ES-I3 (cell line): ENCODE results near the gene ANO7.

Experiments
- H3K36me3 ChIP-seq: 2 replicates; pipeline ENCODE4 v1.6.1; 2013; ENCODE audit warnings: mild to moderate bottlenecking, low read length, control low read depth, moderate library complexity; ENCODE audit not compliant: insufficient read depth
- H3K4me1 ChIP-seq: 2 replicates; pipeline ENCODE4 v1.6.1; 2013; ENCODE audit warnings: mild to moderate bottlenecking, control low read depth, low read length; ENCODE audit not compliant: insufficient read depth
- H3K9ac ChIP-seq: 2 replicates; pipeline ENCODE4 v1.6.1; 2013; ENCODE audit warnings: low read depth, mild to moderate bottlenecking, low read length, moderate library complexity
- H3K9me3 ChIP-seq: 2 replicates; pipeline ENCODE4 v1.6.1; 2013; ENCODE audit warnings: mild to moderate bottlenecking, low read length, moderate library complexity; ENCODE audit not compliant: control insufficient read depth, insufficient read depth

Gene ANO7

GRCh38 chr2:241261628-241262027, 73.2 kb downstream of the ANO7 start:
- H3K9ac ChIP-seq, result no peak overlapping the region
- H3K9me3 ChIP-seq, result no peaks in the 10 kb centered on the region
- no peaks in the 10 kb centered on the region for H3K4me1 ChIP-seq
- peaks cover 47% of the 10 kb centered on the region for H3K36me3 ChIP-seq

GRCh38 chr2:241263061-241263460, 74.6 kb downstream of the ANO7 start:
- no peaks in the 10 kb centered on the region for H3K4me1 ChIP-seq
- no peaks in the 10 kb centered on the region for H3K9me3 ChIP-seq
- peaks cover 41% of the 10 kb centered on the region for H3K36me3 ChIP-seq
- H3K9ac ChIP-seq, result no peak overlapping the region

GRCh38 chr2:241265506-241265905, 77.0 kb downstream of the ANO7 start:
- Histone ChIP-seq H3K36me3 (peaks cover 41% of the 10 kb centered on the region), H3K9me3 (no peaks in the 10 kb centered on the region), H3K9ac (no peak overlapping the region), H3K4me1 (no peaks in the 10 kb centered on the region; the same call in 1 of the 2 replicates)

GRCh38 chr2:241267249-241268067, 79.0 kb downstream of the ANO7 start:
- H3K4me1 ChIP-seq, result peaks cover 4% of the 10 kb centered on the region; the same call in 1 of the 2 replicates
- H3K9me3 ChIP-seq, result no peaks in the 10 kb centered on the region
- no peak overlapping the region for H3K9ac ChIP-seq
- peaks cover 28% of the 10 kb centered on the region for H3K36me3 ChIP-seq

GRCh38 chr2:241268306-241268705, 79.8 kb downstream of the ANO7 start:
- H3K4me1 ChIP-seq, result peaks cover 4% of the 10 kb centered on the region; the same call in 1 of the 2 replicates
- no peaks in the 10 kb centered on the region for H3K9me3 ChIP-seq
- peaks cover 23% of the 10 kb centered on the region for H3K36me3 ChIP-seq
- H3K9ac ChIP-seq, result no peak overlapping the region

GRCh38 chr2:241268716-241269445, 80.4 kb downstream of the ANO7 start:
- Histone ChIP-seq H3K9ac (no peak overlapping the region), H3K9me3 (no peaks in the 10 kb centered on the region), H3K36me3 (peaks cover 17% of the 10 kb centered on the region), H3K4me1 (peaks cover 4% of the 10 kb centered on the region; the same call in 1 of the 2 replicates)

GRCh38 chr2:241269707-241270520, 81.4 kb downstream of the ANO7 start:
- Histone ChIP-seq H3K9ac (no peak overlapping the region), H3K36me3 (peaks cover 10% of the 10 kb centered on the region), H3K9me3 (no peaks in the 10 kb centered on the region), H3K4me1 (peaks cover 4% of the 10 kb centered on the region; the same call in 1 of the 2 replicates)

- Histone ChIP-seq H3K36me3 (peaks cover 10% of the 10 kb centered on the region), H3K9me3 (no peaks in the 10 kb centered on the region), H3K9ac (no peak overlapping the region), H3K4me1 (peaks cover 4% of the 10 kb centered on the region; the same call in 1 of the 2 replicates)
Measured at GRCh38 chr2:241270531-241270930, 82.1 kb downstream of the ANO7 start.

- peak overlapping the region; percentile 69; the same call in 1 of the 2 replicates for H3K9ac ChIP-seq
- peaks cover 4% of the 10 kb centered on the region; the same call in 1 of the 2 replicates for H3K4me1 ChIP-seq
- peaks cover 5% of the 10 kb centered on the region for H3K36me3 ChIP-seq
- no peaks in the 10 kb centered on the region for H3K9me3 ChIP-seq
Measured at GRCh38 chr2:241271706-241272302, 83.3 kb downstream of the ANO7 start.

GRCh38 chr2:241272303-241273209, 84.1 kb downstream of the ANO7 start:
- Histone ChIP-seq H3K9me3 (no peaks in the 10 kb centered on the region), H3K4me1 (peaks cover 4% of the 10 kb centered on the region; the same call in 1 of the 2 replicates), H3K36me3 (peaks cover 5% of the 10 kb centered on the region), H3K9ac (peak overlapping the region; percentile 81)

- peak overlapping the region; percentile 81 for H3K9ac ChIP-seq
- H3K9me3 ChIP-seq, result no peaks in the 10 kb centered on the region
- H3K4me1 ChIP-seq, result peaks cover 4% of the 10 kb centered on the region; the same call in 1 of the 2 replicates
- no peaks in the 10 kb centered on the region; the same call in 1 of the 2 replicates for H3K36me3 ChIP-seq
Measured at GRCh38 chr2:241273210-241274020, 84.9 kb downstream of the ANO7 start.

GRCh38 chr2:241274127-241274526, 85.7 kb downstream of the ANO7 start:
- H3K9ac ChIP-seq, result no peak overlapping the region
- H3K9me3 ChIP-seq, result no peaks in the 10 kb centered on the region
- no peaks in the 10 kb centered on the region for H3K36me3 ChIP-seq
- H3K4me1 ChIP-seq, result peaks cover 4% of the 10 kb centered on the region; the same call in 1 of the 2 replicates
